Measurements from ENCODE around the gene TEDC2. TPM values are rescaled to one million over a fixed set of nuclear protein-coding genes. Genes with fewer than 3 reads are reported as not detected.
A peak's percentile ranks its signal among the peaks of the same experiment; 100 is the strongest.

The TEDC2 gene
- total and polyA plus RNA-seq, 9 of the 15 experiments (the other 6 are each of a cell fraction or from before 2014, with no cell fraction given) = 0.75 to 57.0 (median 17.6) TPM

- CTCF ChIA-PET (ENCODE audit: low intra/inter-chr PET ratio) = no interaction called here
- BruUV-seq (replicated peaks) = no TSS peak
- peaks cover 3 to 78% of the 10 kb centered on the region in 2 experiments; a peak in 4 of 5 replicates for H3K4me1 ChIP-seq (replicated peaks in 1 of 2; ENCODE audit: control insufficient read depth in 2 of 2, insufficient read depth in 2 of 2, low read length in 2 of 2)
- H3K27me3 ChIP-seq (ENCODE audit: control insufficient read depth in 2 of 2, insufficient read depth in 2 of 2, low read length in 2 of 2) = no peaks in the 10 kb centered on the region
- FAIRE-seq = no peak
- H3K27ac ChIP-seq (ENCODE audit: extremely low read depth, low read depth, low read length) = no peak overlapping the region
- no peak overlapping the region for H3K4me3 ChIP-seq
- TF ChIP-seq RBFOX2 (IDR thresholded peaks at IDR 0.05; ENCODE audit: low read depth, low read length) (0 out of 2 replicates have a peak, but pooled peaks have one; percentile 2), RBM22 (IDR thresholded peaks at IDR 0.05; ENCODE audit: low read depth, low read length, poor library complexity, severe bottlenecking) (no peak), HSF4 (CRISPR knock-in tag; IDR thresholded peaks at IDR 0.05; ENCODE audit: borderline replicate concordance) (no peak), ESRRA (IDR thresholded peaks at IDR 0.05; ENCODE audit: borderline replicate concordance, low read depth) (no peak), TCFL5 (CRISPR knock-in tag; conservative IDR thresholded peaks at IDR 0.05) (no peak), POLR2G (IDR thresholded peaks at IDR 0.05; ENCODE audit: low read depth, low read length) (peak; percentile 48; the same call in 1 of the 2 replicates), E4F1 (CRISPR knock-in tag; IDR thresholded peaks at IDR 0.05; ENCODE audit: borderline replicate concordance) (no peak), GMEB1 (CRISPR knock-in tag; IDR thresholded peaks at IDR 0.05) (no peak), POLR2A (conservative IDR thresholded peaks at IDR 0.05) (0 out of 2 replicates have a peak, but pooled peaks have one; percentile 15)
- H3K9me3 ChIP-seq (replicated peaks; ENCODE audit: control insufficient read depth, insufficient read depth, low read depth, low read length) = no peaks in the 10 kb centered on the region
- H3K9ac ChIP-seq (ENCODE audit: insufficient read depth in 1 of 2, low read depth in 2 of 2, low read length in 2 of 2) = peak overlapping the region in 1 of 2 experiments; percentile 74; a peak in 2 of 4 replicates
- H3K36me3 ChIP-seq (ENCODE audit: control insufficient read depth, insufficient read depth, low read length) = peaks cover 11% of the 10 kb centered on the region; the same call in 1 of the 3 replicates
- in situ Hi-C loops (cut with MboI) (no loop called here), intact Hi-C loops (cut with micrococcal nuclease) (loop anchor here (5.0 kb wide), 1 partner anchor 35 kb away; no protein-coding TSS in a partner anchor)
- POLR2A ChIA-PET = no interaction called here
- H3K9me1 ChIP-seq (ENCODE audit: control insufficient read depth, insufficient read depth, low read length) = no peaks in the 10 kb centered on the region
- H3K4me2 ChIP-seq (ENCODE audit: insufficient read depth, low read length) = no peak overlapping the region
- no peak for ATAC-seq
- 70% methylated on average over 20 of the region's 29 CpGs for WGBS (ENCODE audit: insufficient coverage, low coverage, missing lambda C conversion rate)
- H4K20me1 ChIP-seq (replicated peaks; ENCODE audit: control insufficient read depth, insufficient read depth, low read length) = 0 out of 2 replicates have a peak, but pooled peaks cover 4% of the 10 kb centered on the region
- H3K79me2 ChIP-seq (ENCODE audit: control insufficient read depth, insufficient read depth, low read length) = no peaks in the 10 kb centered on the region
- DNase-seq (ENCODE audit: extremely low read depth in 1 of 4, low spot score in 3 of 4) = no peak
- no peak overlapping the region for H2AFZ ChIP-seq (ENCODE audit: low read depth, low read length)
Measured at GRCh38 chr16:2466667-2467527, 7.0 kb downstream of the TEDC2 start.

All from K562 (cell line).